ENCODE results near the gene FLNC.

- TF ChIP-seq EZH2 (IDR thresholded peaks at IDR 0.05; ENCODE audit: insufficient read depth, poor library complexity, severe bottlenecking) (no peak), EZH2phosphoT487 (IDR thresholded peaks at IDR 0.05; ENCODE audit: insufficient read depth, low read depth) (no peak)
These were observed 17.6 kb upstream of the FLNC start for GRCh38 chr7:128812514-128813168.
